A549 (cell line): ENCODE results near the gene IL11RA. TPM values are rescaled to one million over a fixed set of nuclear protein-coding genes. Genes with fewer than 3 reads are reported as not detected.

Experiments used
- ATAC-seq, 2 experiments: fragments of 200-7000 bp in 1 of 2; fragments of >200 bp in 1 of 2; cut with Nextera tagmentation in 1 of 2; cut with Tn5 transposase in 1 of 2; 3 replicates each; pipeline versions ENCODE4 v1.8.0 to v1.9.1; 2018 to 2020; ENCODE audit warnings: mild to moderate bottlenecking in 1 of 2, moderate library complexity in 1 of 2
- CTCF ChIA-PET: fragments of 300-600 bp; sonication (Branson Sonifier 250); formaldehyde crosslinking; extraction: SDS; loops from one replicate; lab custom pipeline; 2021; ENCODE audit warnings: antibody characterized with exemption, inconsistent platforms; lab: Yijun Ruan, JAX
- POLR2A ChIA-PET: fragments of 350-600 bp; formaldehyde crosslinking; extraction: SDS; loops from one replicate; lab custom pipeline; 2021; ENCODE audit warnings: antibody characterized with exemption, inconsistent platforms; lab: Yijun Ruan, JAX
- DNase-seq, 2 experiments: peaks; one replicate each; pipeline versions ENCODE4 v3.0.0 to v3.0.0-alpha.2; 2011 to 2016; ENCODE audit warnings: low read depth in 1 of 2, low spot score in 1 of 2
- FAIRE-seq: peaks from 2 replicates; lab custom pipeline; 2011; peaks lifted over from hg19 to GRCh38; lab: Jason Lieb, UNC
- H3K27ac ChIP-seq, 2 experiments: fragments of >200 bp; sonication (Bioruptor Twin); formaldehyde crosslinking; 3 replicates each; pipeline ENCODE4 v1.5.1; 2016 to 2017
- H3K4me1 ChIP-seq: fragments of >200 bp; sonication (Bioruptor Twin); formaldehyde crosslinking; 3 replicates; pipeline ENCODE4 v1.6.1; 2016
- H3K4me2 ChIP-seq: fragments of >200 bp; sonication (Bioruptor Twin); formaldehyde crosslinking; 3 replicates; pipeline ENCODE4 v1.6.1; 2016
- H3K4me3 ChIP-seq: fragments of >200 bp; sonication (Bioruptor Twin); formaldehyde crosslinking; 3 replicates; pipeline ENCODE4 v1.5.1; 2016
- H3K9me3 ChIP-seq: fragments of >200 bp; sonication (Bioruptor Twin); formaldehyde crosslinking; 3 replicates; pipeline ENCODE4 v1.6.1; 2016
- ATOH8 ChIP-seq: fragments of 250-450 bp; sonication (Bioruptor Pico); IDR thresholded peaks from 2 replicates; pipeline ENCODE4 v1.5.0; 2020; ENCODE audit warnings: low read depth, mild to moderate bottlenecking, moderate library complexity
- BCL3 ChIP-seq: fragments of >200 bp; sonication (Bioruptor Twin); formaldehyde crosslinking; IDR thresholded peaks from 3 replicates; pipeline ENCODE4 v1.6.1; 2016
- CEBPB ChIP-seq, 2 experiments: fragments of >200 bp in 1 of 2; sonication (Bioruptor Twin) in 1 of 2; formaldehyde crosslinking in 1 of 2; IDR thresholded peaks; 2 replicates each; pipeline ENCODE4 v1.6.1; 2012 to 2016
- CHD2 ChIP-seq: fragments of 150-350 bp; IDR thresholded peaks from 2 replicates; pipeline ENCODE4 v1.6.1; 2014; ENCODE audit warnings: low read length; ENCODE audit not compliant: partially characterized antibody
- E2F6 ChIP-seq: IDR thresholded peaks from 2 replicates; pipeline ENCODE4 v1.6.1; 2012; ENCODE audit warnings: low read depth, borderline replicate concordance
- EHMT2 ChIP-seq: fragments of 200-600 bp; sonication (generic); IDR thresholded peaks from 2 replicates; pipeline ENCODE4 v1.6.1; 2016; ENCODE audit warnings: antibody characterized with exemption, low read depth, mild to moderate bottlenecking, moderate library complexity
- FOSB ChIP-seq: fragments of 250-450 bp; sonication (Bioruptor Pico); IDR thresholded peaks from 2 replicates; pipeline ENCODE4 v1.5.0; 2020; ENCODE audit warnings: mild to moderate bottlenecking, moderate library complexity
- GATA3 ChIP-seq: IDR thresholded peaks from 2 replicates; pipeline ENCODE4 v1.6.1; 2012; ENCODE audit warnings: borderline replicate concordance
- HDAC2 ChIP-seq: fragments of 200-600 bp; sonication (generic); IDR thresholded peaks from 2 replicates; pipeline ENCODE4 v1.6.1; 2016
- HEYL ChIP-seq: fragments of 250-450 bp; sonication (Bioruptor Pico); IDR thresholded peaks from 2 replicates; pipeline ENCODE4 v1.8.0; 2021; ENCODE audit warnings: mild to moderate bottlenecking, moderate library complexity
- HMGXB4 ChIP-seq: fragments of 250-450 bp; sonication (Bioruptor Pico); IDR thresholded peaks from 2 replicates; pipeline ENCODE4 v1.5.0; 2021; ENCODE audit warnings: mild to moderate bottlenecking, moderate library complexity, borderline replicate concordance
- JUNB ChIP-seq: fragments of >200 bp; sonication (Bioruptor Twin); formaldehyde crosslinking; IDR thresholded peaks from 2 replicates; pipeline ENCODE4 v1.6.1; 2016
- KDM5A ChIP-seq: fragments of 200-600 bp; sonication (generic); IDR thresholded peaks from 2 replicates; pipeline ENCODE4 v1.6.1; 2016; ENCODE audit warnings: antibody characterized with exemption, mild to moderate bottlenecking
- NPAS2 ChIP-seq: fragments of 250-450 bp; sonication (Bioruptor Pico); IDR thresholded peaks from 2 replicates; pipeline ENCODE4 v1.8.0; 2022; ENCODE audit warnings: mild to moderate bottlenecking, moderate library complexity, borderline replicate concordance
- POLR2AphosphoS2 ChIP-seq: conservative IDR thresholded peaks from 2 replicates; pipeline ENCODE4 v1.6.1; 2012; ENCODE audit warnings: low read length, improper control_type of control experiment, inconsistent platforms
- RNF2 ChIP-seq: fragments of 200-600 bp; sonication (generic); IDR thresholded peaks from 2 replicates; pipeline ENCODE4 v1.6.1; 2016; ENCODE audit warnings: low read depth, mild to moderate bottlenecking, antibody characterized with exemption, moderate library complexity, borderline replicate concordance
- SREBF2 ChIP-seq: fragments of 450-650 bp; IDR thresholded peaks from 2 replicates; pipeline ENCODE4 v1.6.1; 2014; ENCODE audit warnings: mild to moderate bottlenecking, moderate library complexity
- TFCP2L1 ChIP-seq: fragments of 250-450 bp; sonication (Bioruptor Pico); IDR thresholded peaks from 2 replicates; pipeline ENCODE4 v1.5.0; 2021; ENCODE audit warnings: mild to moderate bottlenecking
- WGBS: methylation state at CpG from one replicate; pipeline ENCODE4 v1.1.6; 2017; ENCODE audit errors: missing lambda C conversion rate; 5-methylcytosine and 5-hydroxymethylcytosine counted together
- polyA plus RNA-seq, 4 experiments: library from polyadenylated mRNA; depleted of rRNA in 3 of 4; stranded (reverse); fragments of >200 nt; fragmentation: RNase III in 1 of 4; extraction: RNeasy Plus Mini Kit Qiagen cat#74134 plus additional on column Dnase treatment in 1 of 4; gene quantifications; 2 replicates in 3 of 4; 3 replicates in 1 of 4; pipeline ENCODE4 v1.2.3, GENCODE V29; 2011 to 2017
- TF ChIP-seq, protein P1 (sequence below): fragments of >200 bp; sonication (Bioruptor Twin); formaldehyde crosslinking; IDR thresholded peaks from 2 replicates; pipeline ENCODE4 v1.6.1; 2016
- TF ChIP-seq, protein P2 (sequence below): fragments of >200 bp; sonication (Bioruptor Twin); formaldehyde crosslinking; IDR thresholded peaks from 3 replicates; pipeline ENCODE4 v1.5.1; 2016

IL11RA gene
- polyA plus RNA-seq, 2 of the 4 experiments (the other 2 are of a cell fraction): 5.6 to 6.8 TPM

DNA sequence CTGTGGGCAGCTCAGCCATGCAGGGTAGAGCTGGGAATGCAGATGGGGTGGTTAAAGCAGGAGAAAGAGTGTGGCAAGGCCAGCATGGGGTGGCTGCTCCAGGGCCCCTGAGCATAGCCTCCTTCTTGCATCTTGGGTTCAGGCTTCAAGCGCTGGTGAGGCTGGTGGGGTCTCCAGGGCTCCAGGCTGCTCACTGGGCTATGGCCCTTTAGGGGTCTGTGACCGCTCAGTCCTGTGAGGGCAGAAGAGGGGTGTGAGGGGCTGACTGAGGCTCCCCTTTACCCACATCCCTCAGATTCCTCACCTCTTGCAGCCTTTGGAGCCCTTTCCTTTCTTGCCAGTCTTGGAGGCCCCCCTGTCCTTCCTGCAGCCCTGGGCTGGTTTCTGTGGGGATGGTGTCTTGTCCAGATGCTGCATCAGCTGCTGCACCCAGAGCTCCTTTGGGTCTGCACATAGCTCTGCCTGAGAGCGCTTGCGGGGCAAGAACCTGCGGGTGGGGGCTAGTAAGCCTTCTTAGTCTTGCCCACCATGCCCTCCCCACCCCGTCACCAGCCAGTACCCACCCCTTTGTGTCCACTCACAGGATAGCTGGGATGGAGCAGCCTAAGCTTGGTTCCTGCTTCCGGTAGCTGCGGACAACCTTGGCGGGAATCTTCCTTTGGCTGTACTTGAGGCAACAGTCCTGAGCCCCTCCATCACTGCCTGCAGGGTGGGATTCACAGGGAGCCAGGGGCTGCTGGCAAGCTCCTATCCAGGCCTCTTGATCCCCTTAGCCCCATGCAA, 57.4 kb downstream of the IL11RA start:
- no peak overlapping the region for H3K4me3 ChIP-seq
- ATAC-seq (peak in 1 of 2 experiments; percentile 33; a peak in 2 of 6 replicates), FAIRE-seq (no peak), DNase-seq (no peak)
- H3K4me1 ChIP-seq: no peaks in the 10 kb centered on the region
- no peak overlapping the region for H3K4me2 ChIP-seq
- 67% methylated on average over 5 of the region's 9 CpGs for WGBS
- H3K9me3 ChIP-seq: no peaks in the 10 kb centered on the region
- POLR2A ChIA-PET: no interaction called here
- no peak overlapping the region for H3K27ac ChIP-seq
- CTCF ChIA-PET: interaction anchor here (1.4 to 3.7 kb wide), 3 partner anchors 9 to 285 kb away, joined by 4 to 43 read pairs (median 7); no protein-coding TSS in a partner anchor
- no peak for TF ChIP-seq NPAS2
- no peak for TF ChIP-seq FOSB (CRISPR knock-in tag)
- no peak for TF ChIP-seq HEYL
- no peak for TF ChIP-seq TFCP2L1 (CRISPR knock-in tag)
- no peak for TF ChIP-seq ATOH8 (CRISPR knock-in tag)
- no peak for TF ChIP-seq E2F6
- no peak for TF ChIP-seq JUNB
- no peak for TF ChIP-seq HMGXB4 (CRISPR knock-in tag)
- no peak for TF ChIP-seq CHD2
- TF ChIP-seq CEBPB (IDR thresholded peaks at IDR 0.05): no peak
- TF ChIP-seq, protein P1, sequence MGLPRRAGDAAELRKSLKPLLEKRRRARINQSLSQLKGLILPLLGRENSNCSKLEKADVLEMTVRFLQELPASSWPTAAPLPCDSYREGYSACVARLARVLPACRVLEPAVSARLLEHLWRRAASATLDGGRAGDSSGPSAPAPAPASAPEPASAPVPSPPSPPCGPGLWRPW: no peak
- no peak for TF ChIP-seq POLR2AphosphoS2
- TF ChIP-seq, protein P2, sequence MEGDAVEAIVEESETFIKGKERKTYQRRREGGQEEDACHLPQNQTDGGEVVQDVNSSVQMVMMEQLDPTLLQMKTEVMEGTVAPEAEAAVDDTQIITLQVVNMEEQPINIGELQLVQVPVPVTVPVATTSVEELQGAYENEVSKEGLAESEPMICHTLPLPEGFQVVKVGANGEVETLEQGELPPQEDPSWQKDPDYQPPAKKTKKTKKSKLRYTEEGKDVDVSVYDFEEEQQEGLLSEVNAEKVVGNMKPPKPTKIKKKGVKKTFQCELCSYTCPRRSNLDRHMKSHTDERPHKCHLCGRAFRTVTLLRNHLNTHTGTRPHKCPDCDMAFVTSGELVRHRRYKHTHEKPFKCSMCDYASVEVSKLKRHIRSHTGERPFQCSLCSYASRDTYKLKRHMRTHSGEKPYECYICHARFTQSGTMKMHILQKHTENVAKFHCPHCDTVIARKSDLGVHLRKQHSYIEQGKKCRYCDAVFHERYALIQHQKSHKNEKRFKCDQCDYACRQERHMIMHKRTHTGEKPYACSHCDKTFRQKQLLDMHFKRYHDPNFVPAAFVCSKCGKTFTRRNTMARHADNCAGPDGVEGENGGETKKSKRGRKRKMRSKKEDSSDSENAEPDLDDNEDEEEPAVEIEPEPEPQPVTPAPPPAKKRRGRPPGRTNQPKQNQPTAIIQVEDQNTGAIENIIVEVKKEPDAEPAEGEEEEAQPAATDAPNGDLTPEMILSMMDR: no peak
- TF ChIP-seq KDM5A: no peak
- TF ChIP-seq HDAC2: no peak
- TF ChIP-seq BCL3: no peak

DNA sequence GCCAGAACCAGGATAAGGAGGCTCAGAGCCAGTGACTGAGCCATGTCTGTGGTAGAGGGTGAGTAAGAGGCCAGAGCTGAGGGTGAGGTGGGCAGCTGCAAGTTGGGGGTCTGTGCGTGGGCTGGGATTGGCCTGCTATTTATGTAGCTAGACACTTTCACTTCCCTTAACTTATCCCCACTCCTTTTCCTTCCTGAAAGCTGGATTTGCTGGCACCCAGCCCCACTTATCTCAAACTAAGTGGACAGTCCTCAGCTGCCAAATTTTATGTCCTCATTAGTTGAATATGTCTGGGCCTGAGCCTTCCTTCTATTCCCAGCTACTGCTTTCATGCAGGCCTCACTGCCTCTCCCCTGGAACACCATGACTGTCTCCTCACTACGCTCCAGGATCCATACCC, 58.0 kb downstream of the IL11RA start, which contains the start of gene CCL21:
CCL21 (minus strand) TSS at position 114 of the 400 bp plus-strand sequence; CDS start at position 44, 70 bp downstream.
- Histone ChIP-seq H3K27ac (no peak within 1 kb of the TSS), H3K4me3 (no peak within 1 kb of the TSS), H3K4me2 (no peak within 1 kb of the TSS), H3K4me1 (no peaks in the 10 kb centered on the region), H3K9me3 (no peaks in the 10 kb centered on the region)
- TF ChIP-seq RNF2: no peak
- no peak for TF ChIP-seq SREBF2
- TF ChIP-seq FOSB (CRISPR knock-in tag): no peak
- TF ChIP-seq KDM5A: no peak
- no peak for TF ChIP-seq GATA3
- TF ChIP-seq JUNB: no peak
- no peak for TF ChIP-seq EHMT2
- TF ChIP-seq HDAC2: no peak
- TF ChIP-seq HEYL: no peak
- no peak for TF ChIP-seq ATOH8 (CRISPR knock-in tag)
- no peak for FAIRE-seq
- ATAC-seq: no peak; a peak in 1 of 6 replicates
- WGBS: 63% methylated on average over 2 of the region's 2 CpGs
- ChIA-PET POLR2A (no interaction called here), CTCF (interaction anchor here (0.7 to 3.7 kb wide), 6 partner anchors 10 to 1202 kb away, joined by 4 to 43 read pairs (median 6); no protein-coding TSS in a partner anchor)
- no peak for DNase-seq
